H9 (cell line): ENCODE data around the gene KLHL12. TPM values are rescaled to one million over a fixed set of nuclear protein-coding genes. Genes with fewer than 3 reads are reported as not detected.
"Not testable (repeated sequence)": the region's sequence is repeated elsewhere in the genome, so short reads cannot be mapped to it uniquely, and the experiment has no call there.

ENCODE experiments used
- DNase-seq: peaks from one replicate; pipeline ENCODE4 v3.0.0-alpha.2; 2017
- H2AFZ ChIP-seq: one replicate; pipeline ENCODE4 v1.6.1; 2013; ENCODE audit warnings: mild to moderate bottlenecking, low read length, control low read depth, moderate library complexity
- H2AK5ac ChIP-seq: 2 replicates; pipeline ENCODE4 v1.6.1; 2013; ENCODE audit warnings: low read length, control low read depth, mixed read lengths; ENCODE audit not compliant: insufficient read length
- H2BK120ac ChIP-seq: one replicate; pipeline ENCODE4 v1.6.1; 2013; ENCODE audit warnings: low read depth, mild to moderate bottlenecking, low read length, control low read depth, inconsistent platforms; ENCODE audit not compliant: poor library complexity, severe bottlenecking
- H2BK12ac ChIP-seq: 2 replicates; pipeline ENCODE4 v1.6.1; 2013; ENCODE audit warnings: low read length, control low read depth, mixed read lengths, low read depth; ENCODE audit not compliant: insufficient read length
- H2BK15ac ChIP-seq: 2 replicates; pipeline ENCODE4 v1.6.1; 2013; ENCODE audit warnings: low read depth, low read length, control low read depth
- H2BK20ac ChIP-seq: one replicate; pipeline ENCODE4 v1.6.1; 2013; ENCODE audit warnings: low read depth, mild to moderate bottlenecking, low read length, control low read depth, inconsistent platforms; ENCODE audit not compliant: poor library complexity, severe bottlenecking
- H2BK5ac ChIP-seq: 2 replicates; pipeline ENCODE4 v1.6.1; 2013; ENCODE audit warnings: low read length, control low read depth, mixed read lengths; ENCODE audit not compliant: insufficient read length
- H3K14ac ChIP-seq: 2 replicates; pipeline ENCODE4 v1.6.1; 2013; ENCODE audit warnings: low read length, control low read depth; ENCODE audit not compliant: insufficient read depth
- H3K18ac ChIP-seq: 2 replicates; pipeline ENCODE4 v1.6.1; 2013; ENCODE audit warnings: low read depth, mild to moderate bottlenecking, mixed read lengths, low read length, control low read depth; ENCODE audit not compliant: insufficient read length
- H3K23ac ChIP-seq: 2 replicates; pipeline ENCODE4 v1.6.1; 2013; ENCODE audit warnings: low read length, control low read depth, mixed read lengths, low read depth; ENCODE audit not compliant: insufficient read length
- H3K23me2 ChIP-seq: 2 replicates; pipeline ENCODE4 v1.6.1; 2013; ENCODE audit warnings: low read depth, mild to moderate bottlenecking, mixed read lengths, low read length, control low read depth; ENCODE audit not compliant: insufficient read length, poor library complexity, severe bottlenecking
- H3K27ac ChIP-seq: 2 replicates; pipeline ENCODE4 v1.5.1; 2013; ENCODE audit warnings: low read length, control low read depth, mixed read lengths, low read depth; ENCODE audit not compliant: insufficient read length
- H3K27me3 ChIP-seq: 2 replicates; pipeline ENCODE4 v1.6.1; 2013; ENCODE audit warnings: low read length, control low read depth, inconsistent platforms; ENCODE audit not compliant: insufficient read depth
- H3K4ac ChIP-seq: 2 replicates; pipeline ENCODE4 v1.6.1; 2013; ENCODE audit warnings: low read depth, mild to moderate bottlenecking, control low read depth, inconsistent platforms, low read length, moderate library complexity
- H3K4me1 ChIP-seq: 2 replicates; pipeline ENCODE4 v1.6.1; 2013; ENCODE audit warnings: low read length, control low read depth, inconsistent platforms; ENCODE audit not compliant: insufficient read depth
- H3K4me2 ChIP-seq: 2 replicates; pipeline ENCODE4 v1.6.1; 2013; ENCODE audit warnings: low read length, control low read depth, mixed read lengths; ENCODE audit not compliant: insufficient read length, insufficient read depth
- H3K56ac ChIP-seq: 2 replicates; pipeline ENCODE4 v1.6.1; 2013; ENCODE audit warnings: low read depth, mild to moderate bottlenecking, mixed read lengths, low read length, control low read depth; ENCODE audit not compliant: insufficient read length
- H3K79me1 ChIP-seq: 2 replicates; pipeline ENCODE4 v1.6.1; 2013; ENCODE audit warnings: low read depth, mild to moderate bottlenecking, moderate library complexity, low read length, control low read depth, inconsistent platforms; ENCODE audit not compliant: insufficient read depth, poor library complexity, severe bottlenecking
- H3K79me2 ChIP-seq: 2 replicates; pipeline ENCODE4 v1.6.1; 2013; ENCODE audit warnings: low read length, control low read depth, inconsistent platforms; ENCODE audit not compliant: insufficient read depth
- H3K9ac ChIP-seq: 2 replicates; pipeline ENCODE4 v1.6.1; 2013; ENCODE audit warnings: low read length, control low read depth, mixed read lengths; ENCODE audit not compliant: insufficient read length; ENCODE audit errors: extremely low read depth
- H3K9me3 ChIP-seq: one replicate; pipeline ENCODE4 v1.6.1; 2013; ENCODE audit warnings: low read depth, low read length, inconsistent platforms; ENCODE audit not compliant: control insufficient read depth
- H3T11ph ChIP-seq: one replicate; pipeline ENCODE4 v1.6.1; 2013; ENCODE audit warnings: mild to moderate bottlenecking, low read length, control low read depth, inconsistent platforms
- H4K20me1 ChIP-seq: one replicate; pipeline ENCODE4 v1.6.1; 2013; ENCODE audit not compliant: control insufficient read depth, insufficient read length, insufficient read depth
- H4K5ac ChIP-seq: 2 replicates; pipeline ENCODE4 v1.6.1; 2013; ENCODE audit warnings: low read depth, mild to moderate bottlenecking, mixed read lengths, low read length, control low read depth; ENCODE audit not compliant: insufficient read length
- H4K8ac ChIP-seq: replicated peaks from 2 replicates; pipeline ENCODE4 v1.6.1; 2013; ENCODE audit warnings: low read length, control low read depth, mixed read lengths, low read depth; ENCODE audit not compliant: insufficient read length
- H4K91ac ChIP-seq: 2 replicates; pipeline ENCODE4 v1.6.1; 2013; ENCODE audit warnings: low read depth, mild to moderate bottlenecking, moderate library complexity, mixed read lengths, low read length, control low read depth; ENCODE audit not compliant: insufficient read length
- H3K27ac Mint-ChIP-seq, 3 experiments: 2 replicates in 2 of 3; 3 replicates in 1 of 3; pipeline ENCODE4 v1.8.0; 2020 to 2021; ENCODE audit warnings: mixed read lengths in 3 of 3, mild to moderate bottlenecking in 1 of 3, moderate library complexity in 1 of 3
- H3K27me3 Mint-ChIP-seq: 2 replicates; pipeline ENCODE4 v1.8.0; 2021; ENCODE audit warnings: low read depth, mild to moderate bottlenecking, moderate library complexity, mixed read lengths
- H3K36me3 Mint-ChIP-seq, 3 experiments: 2 replicates in 2 of 3; 3 replicates in 1 of 3; pipeline ENCODE4 v1.8.0; 2020 to 2021; ENCODE audit warnings: low read depth in 3 of 3, mixed read lengths in 3 of 3; ENCODE audit not compliant: insufficient read depth in 1 of 3
- H3K4me1 Mint-ChIP-seq, 2 experiments: 2 replicates each; pipeline ENCODE4 v1.8.0; 2020; ENCODE audit warnings: mixed read lengths in 2 of 2
- H3K4me3 Mint-ChIP-seq, 2 experiments: 2 replicates in 1 of 2; 3 replicates in 1 of 2; pipeline ENCODE4 v1.8.0; 2020 to 2021; ENCODE audit warnings: mild to moderate bottlenecking in 2 of 2, mixed read lengths in 2 of 2, moderate library complexity in 1 of 2
- H3K9me3 Mint-ChIP-seq, 2 experiments: 2 replicates in 1 of 2; 3 replicates in 1 of 2; pipeline ENCODE4 v1.8.0; 2020; ENCODE audit warnings: mild to moderate bottlenecking in 2 of 2, mixed read lengths in 2 of 2, moderate library complexity in 1 of 2
- WGBS: extraction: QIAGEN DNeasy Blood & Tissue Kit; methylation state at CpG from one replicate; pipeline ENCODE4 v1.1.7; 2013; ENCODE audit warnings: missing lambda C conversion rate, low lambda C conversion rate, mixed read lengths; ENCODE audit not compliant: insufficient read length; ENCODE audit errors: extremely low coverage; 5-methylcytosine and 5-hydroxymethylcytosine counted together
- total RNA-seq: library from RNA; stranded (reverse); gene quantifications from 2 replicates; pipeline ENCODE4 v1.2.1, GENCODE V29; 2021
- TF ChIP-seq, protein P1 (sequence below): fragments of 200-600 bp; sonication (generic); conservative IDR thresholded peaks from 3 replicates; pipeline ENCODE4 v1.8.0; 2021; ENCODE audit warnings: antibody characterized with exemption, mild to moderate bottlenecking

KLHL12 gene
- total RNA-seq, 1 experiment from 2014 or later, result 38.4 TPM

DNA sequence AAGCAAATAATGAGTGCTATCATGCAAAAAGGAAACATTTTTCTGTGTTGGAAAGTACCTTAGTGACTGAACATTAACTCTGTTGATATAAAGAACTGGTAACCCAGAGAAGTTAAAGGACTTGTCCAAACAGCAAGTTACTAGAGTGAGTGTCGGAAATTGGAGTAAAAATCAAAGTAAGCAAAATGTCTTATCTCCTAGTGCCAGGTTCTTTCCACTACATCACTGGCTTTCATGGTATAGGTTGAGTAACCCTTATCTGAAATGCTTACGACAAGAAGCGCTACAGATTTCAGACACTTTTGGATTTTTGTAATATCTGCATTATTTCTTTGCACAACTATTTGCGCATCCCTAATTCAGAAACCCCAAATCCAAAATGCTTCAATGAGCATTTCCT lies 21.7 kb downstream of the KLHL12 start:
- Histone ChIP-seq H3K9ac (no peak overlapping the region), H2BK120ac (no peak overlapping the region), H3K79me2 (no peaks in the 10 kb centered on the region), H3K9me3 (no peaks in the 10 kb centered on the region), H3K23ac (no peak overlapping the region), H2BK5ac (no peak overlapping the region), H3K18ac (no peak overlapping the region), H3K4me2 (no peak overlapping the region), H2BK15ac (no peak overlapping the region), H3K27ac (no peak overlapping the region), H3K56ac (no peak overlapping the region), H3K27me3 (no peaks in the 10 kb centered on the region), H4K8ac (no peak overlapping the region), H2BK20ac (no peak overlapping the region), H3K23me2 (no peaks in the 10 kb centered on the region), H3K4me1 (no peaks in the 10 kb centered on the region), H4K5ac (no peak overlapping the region), H2BK12ac (no peak overlapping the region), H2AFZ (no peak overlapping the region), H3T11ph (no peak overlapping the region), H4K91ac (no peak overlapping the region), H3K79me1 (no peaks in the 10 kb centered on the region), H4K20me1 (no peaks in the 10 kb centered on the region), H3K14ac (no peak overlapping the region), H3K4ac (no peak overlapping the region), H2AK5ac (no peak overlapping the region)
- no peak overlapping the region for H3K27ac Mint-ChIP-seq
- H3K27me3 Mint-ChIP-seq, result no peaks in the 10 kb centered on the region
- peaks cover 3 to 45% (median 27%) of the 10 kb centered on the region in 3 experiments; a peak in 5 of 7 replicates for H3K36me3 Mint-ChIP-seq
- no CpG with 5 or more reads among the region's 4 CpGs for WGBS
- no peak overlapping the region for H3K4me3 Mint-ChIP-seq
- no peaks in the 10 kb centered on the region for H3K9me3 Mint-ChIP-seq
- TF ChIP-seq, protein P1, sequence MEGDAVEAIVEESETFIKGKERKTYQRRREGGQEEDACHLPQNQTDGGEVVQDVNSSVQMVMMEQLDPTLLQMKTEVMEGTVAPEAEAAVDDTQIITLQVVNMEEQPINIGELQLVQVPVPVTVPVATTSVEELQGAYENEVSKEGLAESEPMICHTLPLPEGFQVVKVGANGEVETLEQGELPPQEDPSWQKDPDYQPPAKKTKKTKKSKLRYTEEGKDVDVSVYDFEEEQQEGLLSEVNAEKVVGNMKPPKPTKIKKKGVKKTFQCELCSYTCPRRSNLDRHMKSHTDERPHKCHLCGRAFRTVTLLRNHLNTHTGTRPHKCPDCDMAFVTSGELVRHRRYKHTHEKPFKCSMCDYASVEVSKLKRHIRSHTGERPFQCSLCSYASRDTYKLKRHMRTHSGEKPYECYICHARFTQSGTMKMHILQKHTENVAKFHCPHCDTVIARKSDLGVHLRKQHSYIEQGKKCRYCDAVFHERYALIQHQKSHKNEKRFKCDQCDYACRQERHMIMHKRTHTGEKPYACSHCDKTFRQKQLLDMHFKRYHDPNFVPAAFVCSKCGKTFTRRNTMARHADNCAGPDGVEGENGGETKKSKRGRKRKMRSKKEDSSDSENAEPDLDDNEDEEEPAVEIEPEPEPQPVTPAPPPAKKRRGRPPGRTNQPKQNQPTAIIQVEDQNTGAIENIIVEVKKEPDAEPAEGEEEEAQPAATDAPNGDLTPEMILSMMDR, result no peak
- no peaks in the 10 kb centered on the region for H3K4me1 Mint-ChIP-seq
- no peak for DNase-seq

DNA sequence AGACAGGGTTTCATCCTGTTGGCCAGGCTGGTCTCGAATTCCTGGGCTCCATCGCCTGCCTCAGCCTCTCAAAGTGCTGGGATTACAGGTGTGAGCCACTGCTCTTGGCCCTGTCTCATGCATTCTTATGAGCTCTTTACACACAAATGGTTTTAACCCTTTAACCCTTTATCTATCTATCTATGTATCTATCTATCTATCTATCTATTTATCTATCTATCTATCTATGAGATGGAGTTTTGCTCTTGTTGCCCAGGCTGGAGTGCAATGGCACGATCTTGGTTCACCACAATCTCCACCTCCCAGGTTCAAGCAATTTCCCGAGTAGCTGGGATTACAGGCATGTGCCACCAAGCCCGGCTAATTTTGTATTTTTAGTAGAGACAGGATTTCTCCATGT lies 23.2 kb downstream of the KLHL12 start:
- not testable (repeated sequence) for H3T11ph ChIP-seq, H3K4me3 Mint-ChIP-seq, H3K9ac ChIP-seq, H3K79me2 ChIP-seq, H3K18ac ChIP-seq, H3K79me1 ChIP-seq, H3K27ac ChIP-seq, H3K9me3 ChIP-seq, H4K91ac ChIP-seq, H3K14ac ChIP-seq, H3K27me3 ChIP-seq, H4K20me1 ChIP-seq, H2AK5ac ChIP-seq, H3K4me1 ChIP-seq, H2BK12ac ChIP-seq, H2BK5ac ChIP-seq, H4K5ac ChIP-seq, H3K56ac ChIP-seq, H3K4me1 Mint-ChIP-seq, H2BK20ac ChIP-seq, H3K4ac ChIP-seq, H3K23me2 ChIP-seq, H3K23ac ChIP-seq, H3K4me2 ChIP-seq, H3K9me3 Mint-ChIP-seq, H3K27ac Mint-ChIP-seq, H2BK15ac ChIP-seq, H2BK120ac ChIP-seq, H3K27me3 Mint-ChIP-seq, H2AFZ ChIP-seq, DNase-seq, H4K8ac ChIP-seq
- peaks cover 3 to 39% (median 21%) of the 10 kb centered on the region in 3 experiments; a peak in 5 of 7 replicates for H3K36me3 Mint-ChIP-seq
- WGBS, result no CpG with 5 or more reads among the region's 5 CpGs
